K562 (cell line): ENCODE results near the gene TUBA8. TPM values are rescaled to one million over a fixed set of nuclear protein-coding genes. Genes with fewer than 3 reads are reported as not detected.

Experiments used
- E2F6 ChIP-seq, 2 experiments: IDR thresholded peaks; 2 replicates each; pipeline ENCODE4 v1.6.1; 2011; ENCODE audit warnings: borderline replicate concordance in 1 of 2, control low read depth in 1 of 2, low read depth in 1 of 2, low read length in 1 of 2, mild to moderate bottlenecking in 1 of 2, mixed read lengths in 1 of 2, moderate library complexity in 1 of 2; ENCODE audit not compliant: insufficient read depth in 1 of 2, insufficient read length in 1 of 2, poor library complexity in 1 of 2, severe bottlenecking in 1 of 2; ENCODE audit errors: extremely low read depth in 1 of 2
- EGR1 ChIP-seq: fragments of 450-650 bp; conservative IDR thresholded peaks from 2 replicates; pipeline ENCODE4 v1.6.1; 2017; ENCODE audit warnings: mild to moderate bottlenecking
- GATA2 ChIP-seq: sonication (generic); formaldehyde crosslinking; IDR thresholded peaks from 2 replicates; pipeline ENCODE4 v1.4.0; 2020; ENCODE audit warnings: mild to moderate bottlenecking, missing genetic modification reagents
- KDM5B ChIP-seq: fragments of 200-600 bp; sonication (generic); IDR thresholded peaks from 2 replicates; pipeline ENCODE4 v1.6.1; 2012; ENCODE audit warnings: low read depth, mild to moderate bottlenecking, moderate library complexity, low read length, control low read depth, inconsistent platforms; ENCODE audit not compliant: insufficient replicate concordance
- KHSRP ChIP-seq: fragments of 450-650 bp; IDR thresholded peaks from 2 replicates; pipeline ENCODE4 v1.6.1; 2017
- KLF13 ChIP-seq: fragments of 450-650 bp; IDR thresholded peaks from 2 replicates; pipeline ENCODE4 v1.6.1; 2016; ENCODE audit warnings: missing genetic modification characterization, low read depth, mild to moderate bottlenecking, missing compliant biosample characterization, moderate library complexity, borderline replicate concordance
- MCM3 ChIP-seq: fragments of 450-650 bp; IDR thresholded peaks from 2 replicates; pipeline ENCODE4 v1.6.1; 2016
- MECOM ChIP-seq: fragments of 250-450 bp; sonication (Bioruptor Pico); IDR thresholded peaks from 2 replicates; pipeline ENCODE4 v1.8.0; 2022; ENCODE audit warnings: inconsistent platforms
- NR2C2 ChIP-seq, 2 experiments: fragments of 200-800 bp in 1 of 2; sonication (Bioruptor generic) in 1 of 2; sonication (generic) in 1 of 2; formaldehyde crosslinking in 1 of 2; IDR thresholded peaks; 2 replicates each; pipeline versions ENCODE4 v1.6.1 to v1.8.0; 2016 to 2022; ENCODE audit warnings: mild to moderate bottlenecking in 1 of 2, missing compliant biosample characterization in 1 of 2, missing genetic modification characterization in 1 of 2, missing genetic modification reagents in 1 of 2
- PML ChIP-seq: IDR thresholded peaks from 2 replicates; pipeline ENCODE4 v1.6.1; 2012; ENCODE audit warnings: low read length, inconsistent platforms
- RCOR1 ChIP-seq, 2 experiments: IDR thresholded peaks; 2 replicates each; pipeline ENCODE4 v1.6.1; 2012; ENCODE audit warnings: low read depth in 2 of 2, low read length in 2 of 2, borderline replicate concordance in 1 of 2, improper control_type of control experiment in 1 of 2
- RFX1 ChIP-seq: fragments of 450-650 bp; IDR thresholded peaks from 2 replicates; pipeline ENCODE4 v1.6.1; 2016; ENCODE audit warnings: mild to moderate bottlenecking, moderate library complexity
- SAP30 ChIP-seq: fragments of 200-600 bp; sonication (generic); IDR thresholded peaks from 2 replicates; pipeline ENCODE4 v1.6.1; 2012; ENCODE audit warnings: borderline replicate concordance, low read depth, mild to moderate bottlenecking, moderate library complexity, low read length, control low read depth, inconsistent platforms; ENCODE audit not compliant: insufficient read depth, poor library complexity, severe bottlenecking
- SIX5 ChIP-seq, 2 experiments: IDR thresholded peaks; 2 replicates each; pipeline ENCODE4 v1.6.1; 2011; ENCODE audit warnings: low read length in 2 of 2, borderline replicate concordance in 1 of 2, low read depth in 1 of 2, mild to moderate bottlenecking in 1 of 2, moderate library complexity in 1 of 2; ENCODE audit not compliant: insufficient read depth in 1 of 2
- ZBTB5 ChIP-seq: fragments of 450-650 bp; IDR thresholded peaks from 2 replicates; pipeline ENCODE4 v1.6.1; 2017; ENCODE audit warnings: antibody characterized with exemption
- ZNF217 ChIP-seq: sonication (generic); formaldehyde crosslinking; IDR thresholded peaks from 2 replicates; pipeline ENCODE4 v1.8.0; 2022; ENCODE audit warnings: mild to moderate bottlenecking, missing genetic modification reagents
- ZNF785 ChIP-seq: fragments of 250-450 bp; sonication (Bioruptor Pico); IDR thresholded peaks from 2 replicates; pipeline ENCODE4 v1.4.0; 2020; ENCODE audit warnings: mild to moderate bottlenecking
- polyA plus RNA-seq, 8 experiments: library from polyadenylated mRNA; depleted of rRNA in 4 of 8; stranded (reverse) in 5 of 8; unstranded in 3 of 8; fragments of >200 nt; fragmentation: Nextera tagmentation in 2 of 8; fragmentation: Illumina TruSeq in 1 of 8; extraction: Ambion mirVana in 2 of 8; extraction: Trizol in 1 of 8; gene quantifications; 2 replicates each; pipeline versions ENCODE4 v1.2.1 to v1.2.3, GENCODE V29; 2011 to 2014; ENCODE audit warnings: inconsistent platforms in 1 of 8, missing spikeins in 1 of 8
- total RNA-seq, 7 experiments: library from RNA; depleted of rRNA in 6 of 7; stranded (reverse); fragments of >200 nt in 6 of 7; fragmentation: Illumina TruSeq in 2 of 7; extraction: Trizol in 2 of 7; gene quantifications; 2 replicates each; pipeline versions ENCODE4 v1.2.1 to v1.2.3, GENCODE V29; 2011 to 2021; ENCODE audit warnings: low replicate concordance in 1 of 7
- TF ChIP-seq, protein P1 (sequence below), 2 experiments: fragments of 150-350 bp in 1 of 2; IDR thresholded peaks; 2 replicates each; pipeline ENCODE4 v1.6.1; 2012 to 2016; ENCODE audit warnings: low read depth in 2 of 2, low read length in 2 of 2, mild to moderate bottlenecking in 1 of 2, moderate library complexity in 1 of 2
- TF ChIP-seq, protein P2 (sequence below): fragments of 450-650 bp; IDR thresholded peaks from 2 replicates; pipeline ENCODE4 v1.6.1; 2017; ENCODE audit warnings: mild to moderate bottlenecking, moderate library complexity

TUBA8 gene
- total and polyA plus RNA-seq, 9 of the 15 experiments (the other 6 are each of a cell fraction or from before 2014, with no cell fraction given): 0.07 to 1.1 (median 0.65) TPM

GRCh38 chr22:18077639-18078328, 32.8 kb upstream of the TUBA8 start, which contains the start of gene PEX26 (continued):
- peak; percentile 91 for TF ChIP-seq SAP30
- TF ChIP-seq GATA2 (CRISPR knock-in tag): no peak
- peak; percentile 12 to 38 for TF ChIP-seq E2F6 (IDR thresholded peaks at IDR 0.05; ENCODE audit: borderline replicate concordance in 1 of 2, extremely low read depth in 1 of 2, insufficient read depth in 1 of 2, insufficient read length in 1 of 2, low read depth in 1 of 2, low read length in 1 of 2, poor library complexity in 1 of 2, severe bottlenecking in 1 of 2)
- TF ChIP-seq, protein P1, sequence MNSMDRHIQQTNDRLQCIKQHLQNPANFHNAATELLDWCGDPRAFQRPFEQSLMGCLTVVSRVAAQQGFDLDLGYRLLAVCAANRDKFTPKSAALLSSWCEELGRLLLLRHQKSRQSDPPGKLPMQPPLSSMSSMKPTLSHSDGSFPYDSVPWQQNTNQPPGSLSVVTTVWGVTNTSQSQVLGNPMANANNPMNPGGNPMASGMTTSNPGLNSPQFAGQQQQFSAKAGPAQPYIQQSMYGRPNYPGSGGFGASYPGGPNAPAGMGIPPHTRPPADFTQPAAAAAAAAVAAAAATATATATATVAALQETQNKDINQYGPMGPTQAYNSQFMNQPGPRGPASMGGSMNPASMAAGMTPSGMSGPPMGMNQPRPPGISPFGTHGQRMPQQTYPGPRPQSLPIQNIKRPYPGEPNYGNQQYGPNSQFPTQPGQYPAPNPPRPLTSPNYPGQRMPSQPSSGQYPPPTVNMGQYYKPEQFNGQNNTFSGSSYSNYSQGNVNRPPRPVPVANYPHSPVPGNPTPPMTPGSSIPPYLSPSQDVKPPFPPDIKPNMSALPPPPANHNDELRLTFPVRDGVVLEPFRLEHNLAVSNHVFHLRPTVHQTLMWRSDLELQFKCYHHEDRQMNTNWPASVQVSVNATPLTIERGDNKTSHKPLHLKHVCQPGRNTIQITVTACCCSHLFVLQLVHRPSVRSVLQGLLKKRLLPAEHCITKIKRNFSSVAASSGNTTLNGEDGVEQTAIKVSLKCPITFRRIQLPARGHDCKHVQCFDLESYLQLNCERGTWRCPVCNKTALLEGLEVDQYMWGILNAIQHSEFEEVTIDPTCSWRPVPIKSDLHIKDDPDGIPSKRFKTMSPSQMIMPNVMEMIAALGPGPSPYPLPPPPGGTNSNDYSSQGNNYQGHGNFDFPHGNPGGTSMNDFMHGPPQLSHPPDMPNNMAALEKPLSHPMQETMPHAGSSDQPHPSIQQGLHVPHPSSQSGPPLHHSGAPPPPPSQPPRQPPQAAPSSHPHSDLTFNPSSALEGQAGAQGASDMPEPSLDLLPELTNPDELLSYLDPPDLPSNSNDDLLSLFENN (IDR thresholded peaks at IDR 0.05; ENCODE audit: low read depth in 2 of 2, low read length in 2 of 2): peak in 1 of 2 experiments; percentile 53; a peak in 1 of 4 replicates
- TF ChIP-seq KDM5B: peak; percentile 81
- TF ChIP-seq NR2C2 (CRISPR knock-in tag; IDR thresholded peaks at IDR 0.05): no peak
- peak; percentile 89 for TF ChIP-seq NR2C2 (tag; IDR thresholded peaks at IDR 0.05)
- TF ChIP-seq SIX5 (IDR thresholded peaks at IDR 0.05; ENCODE audit: borderline replicate concordance in 1 of 2, insufficient read depth in 1 of 2, low read depth in 1 of 2, low read length in 2 of 2): peak; percentile 89 to 94
- TF ChIP-seq MECOM: no peak
- TF ChIP-seq PML: no peak
- 0 out of 4 replicates have a peak, but pooled peaks of 1 of the 2 experiments have one; percentile 7 for TF ChIP-seq RCOR1 (IDR thresholded peaks at IDR 0.05; ENCODE audit: borderline replicate concordance in 1 of 2, low read depth in 2 of 2, low read length in 2 of 2)
- no peak for TF ChIP-seq MCM3
- TF ChIP-seq KLF13 (tag): peak; percentile 11
- TF ChIP-seq, protein P2, sequence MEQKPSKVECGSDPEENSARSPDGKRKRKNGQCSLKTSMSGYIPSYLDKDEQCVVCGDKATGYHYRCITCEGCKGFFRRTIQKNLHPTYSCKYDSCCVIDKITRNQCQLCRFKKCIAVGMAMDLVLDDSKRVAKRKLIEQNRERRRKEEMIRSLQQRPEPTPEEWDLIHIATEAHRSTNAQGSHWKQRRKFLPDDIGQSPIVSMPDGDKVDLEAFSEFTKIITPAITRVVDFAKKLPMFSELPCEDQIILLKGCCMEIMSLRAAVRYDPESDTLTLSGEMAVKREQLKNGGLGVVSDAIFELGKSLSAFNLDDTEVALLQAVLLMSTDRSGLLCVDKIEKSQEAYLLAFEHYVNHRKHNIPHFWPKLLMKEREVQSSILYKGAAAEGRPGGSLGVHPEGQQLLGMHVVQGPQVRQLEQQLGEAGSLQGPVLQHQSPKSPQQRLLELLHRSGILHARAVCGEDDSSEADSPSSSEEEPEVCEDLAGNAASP: no peak
- TF ChIP-seq EGR1: peak; percentile 64
- TF ChIP-seq ZNF785: no peak
- no peak for TF ChIP-seq ZBTB5
- TF ChIP-seq ZNF217 (CRISPR knock-in tag): no peak
- no peak for TF ChIP-seq KHSRP
- no peak for TF ChIP-seq RFX1
